Stimulated activated naive CD8-positive, alpha-beta T cell treated with anti-CD3 and anti-CD28 coated beads, Interleukin-15, amount 100 ng/mL, for 72 hours (primary cell): ENCODE measurements around the gene ABHD4.
"Not testable (repeated sequence)": the region's sequence is repeated elsewhere in the genome, so short reads cannot be mapped to it uniquely, and the experiment has no call there.

Experiments used
- ATAC-seq: fragments of 150-1000 bp; cut with Tn5 transposase; 2 replicates; pipeline ENCODE4 v1.10.0; 2021; ENCODE audit warnings: mild to moderate bottlenecking, moderate library complexity
- DNase-seq, 2 donors: peaks; one replicate each; pipeline ENCODE4 v3.0.0; 2021 to 2022
- H3K27ac Mint-ChIP-seq, 2 donors: one replicate each; pipeline ENCODE4 v1.8.0; 2022; ENCODE audit warnings: mild to moderate bottlenecking in 2 of 2, mixed read lengths in 2 of 2, moderate library complexity in 2 of 2
- H3K27me3 Mint-ChIP-seq: one replicate; pipeline ENCODE4 v1.8.0; 2022; ENCODE audit warnings: mixed read lengths
- H3K4me1 Mint-ChIP-seq: one replicate; pipeline ENCODE4 v1.8.0; 2022; ENCODE audit warnings: mild to moderate bottlenecking, mixed read lengths
- H3K4me3 Mint-ChIP-seq, 2 donors: one replicate each; pipeline ENCODE4 v1.8.0; 2022; ENCODE audit warnings: mild to moderate bottlenecking in 2 of 2, mixed read lengths in 2 of 2, moderate library complexity in 1 of 2
- H3K9me3 Mint-ChIP-seq, 2 donors: one replicate each; pipeline ENCODE4 v1.8.0; 2022; ENCODE audit warnings: mixed read lengths in 2 of 2

Gene ABHD4

DNA sequence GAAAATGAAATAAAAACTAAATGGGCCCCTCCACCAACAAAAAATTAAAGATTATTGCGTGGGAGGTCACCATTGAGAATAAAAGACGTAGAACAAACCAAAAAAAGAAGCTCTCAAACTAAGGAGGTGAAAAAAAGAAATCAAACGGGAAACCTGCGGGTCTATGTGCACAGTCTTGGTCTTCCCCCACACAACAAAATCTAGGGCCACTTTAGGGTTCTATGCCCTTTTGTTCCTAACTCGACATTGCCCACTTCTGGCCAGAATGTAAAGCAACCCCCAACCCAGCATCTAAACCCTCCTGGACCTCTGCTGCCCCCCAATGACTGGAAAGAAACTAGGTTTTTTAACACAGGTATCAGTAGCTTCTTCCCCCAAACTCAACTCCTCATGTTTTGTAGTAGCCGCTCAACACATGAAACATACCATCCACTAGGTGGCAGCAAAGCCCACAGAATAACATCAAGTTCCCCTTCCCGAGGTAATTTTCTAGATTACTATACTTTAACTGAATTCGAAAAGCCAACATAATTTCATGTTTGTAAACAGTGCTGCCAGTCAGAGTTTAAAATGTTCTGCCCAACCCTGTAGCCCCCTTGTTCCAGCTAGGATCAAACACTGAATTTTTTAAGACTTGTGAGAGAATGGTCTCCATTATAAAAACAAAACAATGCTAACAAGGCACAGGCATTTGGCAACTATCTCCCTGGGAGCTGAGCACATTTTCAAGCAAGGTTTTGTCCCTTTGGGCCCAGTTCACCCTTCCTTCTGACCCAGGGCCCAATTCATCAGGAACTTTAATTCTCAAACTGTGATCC is 27.8 kb upstream of the ABHD4 start:
- peaks cover 72% of the 10 kb centered on the region for H3K4me1 Mint-ChIP-seq
- H3K27ac Mint-ChIP-seq: peak overlapping the region; percentile 10 to 93
- H3K9me3 Mint-ChIP-seq: no peaks in the 10 kb centered on the region
- ATAC-seq (peak; percentile 90), DNase-seq (peak; percentile 90 to 93)
- no peaks in the 10 kb centered on the region for H3K27me3 Mint-ChIP-seq
- peak overlapping the region; percentile 86 to 92 for H3K4me3 Mint-ChIP-seq

DNA sequence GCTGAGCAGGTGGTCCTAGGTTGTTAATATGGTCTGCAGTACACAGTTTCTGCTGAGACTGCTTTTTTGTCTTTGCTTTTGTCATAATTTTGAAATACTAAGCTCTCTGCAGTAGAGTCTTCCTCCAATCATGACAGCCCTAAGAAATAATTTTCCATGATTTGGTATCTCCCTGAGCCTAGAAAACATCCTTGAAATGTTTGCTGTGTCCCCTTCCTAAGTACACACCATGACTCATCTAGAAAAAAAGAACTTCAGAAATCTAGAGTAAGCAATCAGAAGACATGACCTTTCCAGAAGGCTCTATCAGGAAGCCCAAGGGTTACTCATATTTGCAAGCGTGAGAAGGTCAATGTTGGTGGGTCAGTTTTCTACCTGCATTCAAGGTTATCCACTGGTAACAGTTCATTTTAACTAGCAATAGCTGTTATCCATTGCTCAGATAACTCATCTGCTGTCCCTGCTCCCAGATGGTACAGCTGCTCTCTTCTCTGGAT is 25.5 kb upstream of the ABHD4 start:
- DNase-seq (no peak), ATAC-seq (no peak)
- H3K27me3 Mint-ChIP-seq: no peaks in the 10 kb centered on the region
- H3K4me3 Mint-ChIP-seq: no peak overlapping the region
- peak overlapping the region in 1 of 2 donors; percentile 7 for H3K27ac Mint-ChIP-seq
- H3K9me3 Mint-ChIP-seq: no peaks in the 10 kb centered on the region
- H3K4me1 Mint-ChIP-seq: peaks cover 67% of the 10 kb centered on the region

DNA sequence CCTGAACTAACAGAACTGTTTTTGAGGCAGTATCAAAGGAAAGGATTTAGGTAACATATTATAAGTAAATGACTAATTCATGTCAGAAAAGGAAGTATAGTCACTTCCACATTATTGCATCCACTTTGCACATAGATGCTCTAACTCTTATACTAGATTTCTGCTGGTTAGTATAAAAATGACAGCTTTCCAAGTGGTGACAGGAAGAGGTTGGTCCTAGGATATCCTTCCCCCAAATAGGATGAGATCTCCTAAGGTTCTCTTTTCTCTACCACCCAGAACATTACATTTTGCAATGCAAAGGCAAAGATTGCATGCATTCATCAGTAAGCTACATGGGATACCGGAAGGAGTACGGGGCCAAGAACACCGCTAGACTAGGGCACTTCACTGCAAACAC is 24.3 kb upstream of the ABHD4 start:
- Mint-ChIP-seq H3K27me3 (no peaks in the 10 kb centered on the region), H3K27ac (peak overlapping the region in 1 of 2 donors; percentile 52), H3K4me3 (no peak overlapping the region), H3K4me1 (peaks cover 67% of the 10 kb centered on the region), H3K9me3 (no peaks in the 10 kb centered on the region)
- DNase-seq (no peak), ATAC-seq (no peak)

DNA sequence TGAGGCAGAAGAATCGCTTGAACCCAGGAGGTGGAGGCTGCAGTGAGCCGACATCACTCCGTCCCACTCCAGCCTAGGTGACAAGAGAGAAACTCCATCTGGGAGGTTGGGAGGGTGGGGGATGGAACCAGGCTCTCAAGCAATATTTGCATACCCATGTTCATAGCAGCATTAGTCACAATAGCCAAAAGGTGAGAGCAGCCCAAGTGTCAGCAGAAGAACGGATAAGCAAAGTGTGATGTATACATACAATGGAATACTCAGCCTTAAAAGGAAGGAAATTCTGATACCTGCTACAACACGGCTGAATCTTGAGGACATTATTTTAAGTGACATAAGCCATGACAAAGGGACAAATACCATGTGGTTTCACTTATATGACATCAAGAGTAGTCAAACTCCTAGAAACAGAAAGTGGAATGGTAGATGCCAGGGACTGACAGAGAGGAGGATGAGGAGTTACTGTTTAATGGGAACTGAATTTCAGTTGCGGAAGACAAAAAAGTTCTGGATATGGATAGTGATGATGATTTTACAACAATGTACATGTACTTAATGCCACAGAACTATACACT is 20.7 kb upstream of the ABHD4 start:
- no peak for ATAC-seq
- Mint-ChIP-seq H3K4me1 (peaks cover 80% of the 10 kb centered on the region), H3K4me3 (peak overlapping the region; percentile 23 to 54)

DNA sequence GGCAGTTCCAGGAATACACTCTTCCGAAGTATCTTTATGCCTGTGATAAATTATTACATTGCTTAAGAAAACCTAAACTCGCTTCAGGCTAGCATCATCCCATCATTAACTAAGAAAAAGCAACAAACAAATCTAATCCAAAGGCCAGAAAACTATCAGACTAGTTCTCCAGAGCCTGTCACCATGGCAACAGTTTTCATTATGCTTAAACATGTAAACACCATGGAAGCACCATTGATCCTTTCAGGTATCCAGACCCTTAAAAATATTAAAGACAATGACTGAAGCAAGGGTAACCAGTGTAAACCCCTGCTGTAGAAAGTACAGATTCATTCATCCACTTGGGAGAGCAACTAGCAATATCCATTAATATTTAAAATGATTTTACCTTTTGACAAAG is 18.9 kb upstream of the ABHD4 start:
- ATAC-seq (no peak), DNase-seq (no peak)
- peaks cover 84% of the 10 kb centered on the region for H3K4me1 Mint-ChIP-seq
- H3K27ac Mint-ChIP-seq: peak overlapping the region in 1 of 2 donors; percentile 57
- peak overlapping the region; percentile 21 to 30 for H3K4me3 Mint-ChIP-seq
- no peaks in the 10 kb centered on the region for H3K27me3 Mint-ChIP-seq
- H3K9me3 Mint-ChIP-seq: no peaks in the 10 kb centered on the region

More for the DNA sequence above, 20.7 kb upstream of the ABHD4 start:
- DNase-seq: no peak
- no peaks in the 10 kb centered on the region for H3K27me3 Mint-ChIP-seq
- peak overlapping the region in 1 of 2 donors; percentile 10 for H3K27ac Mint-ChIP-seq
- H3K9me3 Mint-ChIP-seq: no peaks in the 10 kb centered on the region

DNA sequence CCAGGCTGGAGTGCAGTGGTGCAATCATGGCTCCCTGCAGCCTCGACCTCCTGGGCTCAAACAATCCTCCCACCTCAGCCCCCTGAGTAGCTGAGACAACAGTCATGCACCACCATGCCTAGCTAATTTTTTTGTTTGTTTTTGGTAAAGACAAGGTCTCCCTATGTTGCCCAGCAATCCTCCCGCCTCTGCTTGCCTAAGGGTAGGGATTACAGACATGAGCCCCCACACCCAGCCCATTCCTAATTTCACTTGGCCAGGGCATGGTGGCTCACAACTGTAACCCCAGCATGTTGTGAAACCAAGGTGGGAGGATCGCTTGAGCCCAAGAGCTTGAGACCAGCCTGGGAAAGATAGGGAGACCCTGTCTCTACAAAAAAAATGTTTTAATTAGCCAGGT is 18.2 kb upstream of the ABHD4 start:
- no peak overlapping the region for H3K27ac Mint-ChIP-seq
- H3K4me3 Mint-ChIP-seq: peak overlapping the region in 1 of 2 donors; percentile 12
- no peaks in the 10 kb centered on the region for H3K27me3 Mint-ChIP-seq
- DNase-seq (no peak), ATAC-seq (no peak)
- no peaks in the 10 kb centered on the region for H3K9me3 Mint-ChIP-seq
- H3K4me1 Mint-ChIP-seq: peaks cover 84% of the 10 kb centered on the region

DNA sequence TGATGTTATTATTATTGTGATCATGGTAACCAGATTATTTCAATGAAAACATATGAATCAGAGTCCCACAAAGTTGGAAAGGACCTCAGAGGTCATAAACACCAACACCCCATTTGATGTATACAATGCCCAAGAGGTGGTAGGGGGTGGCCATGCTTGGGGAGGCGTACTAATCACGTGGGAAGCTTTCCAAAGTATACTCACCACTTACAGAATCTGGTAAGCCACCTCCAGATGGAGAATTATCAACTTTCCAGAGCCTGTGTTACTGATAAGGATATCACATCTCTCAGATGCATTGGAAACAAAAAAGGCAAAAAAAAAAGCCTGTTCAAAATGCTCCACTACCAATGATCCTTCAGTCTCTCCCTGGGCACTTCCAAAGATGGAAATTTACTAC is 17.5 kb upstream of the ABHD4 start:
- Mint-ChIP-seq H3K27me3 (no peaks in the 10 kb centered on the region), H3K4me3 (no peak overlapping the region), H3K4me1 (peaks cover 91% of the 10 kb centered on the region), H3K9me3 (no peaks in the 10 kb centered on the region), H3K27ac (peak overlapping the region in 1 of 2 donors; percentile 20)
- no peak for ATAC-seq
- no peak for DNase-seq

DNA sequence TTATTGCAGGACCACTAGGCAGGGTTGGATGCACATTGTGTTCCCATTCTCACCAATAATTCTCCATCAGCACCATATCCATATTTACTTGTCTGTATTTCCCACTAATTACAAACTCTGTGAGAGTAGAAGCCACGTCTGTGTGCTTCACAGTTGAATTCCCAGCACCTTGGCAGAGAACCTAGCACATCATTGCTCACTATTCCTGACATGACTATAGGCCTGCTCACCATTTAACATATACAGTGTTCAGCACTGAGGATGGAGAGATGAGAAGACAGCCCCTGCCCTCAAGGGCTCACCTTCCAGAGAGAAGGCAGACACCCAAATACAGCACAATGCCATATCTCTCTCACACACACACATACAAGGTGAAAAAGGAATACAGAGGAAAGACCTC is 14.1 kb upstream of the ABHD4 start:
- Mint-ChIP-seq H3K9me3 (no peaks in the 10 kb centered on the region), H3K4me1 (peaks cover 86% of the 10 kb centered on the region), H3K27me3 (no peaks in the 10 kb centered on the region), H3K27ac (peak overlapping the region in 1 of 2 donors; percentile 81), H3K4me3 (peak overlapping the region; percentile 26 to 29)
- DNase-seq: no peak
- peak; percentile 44 for ATAC-seq

DNA sequence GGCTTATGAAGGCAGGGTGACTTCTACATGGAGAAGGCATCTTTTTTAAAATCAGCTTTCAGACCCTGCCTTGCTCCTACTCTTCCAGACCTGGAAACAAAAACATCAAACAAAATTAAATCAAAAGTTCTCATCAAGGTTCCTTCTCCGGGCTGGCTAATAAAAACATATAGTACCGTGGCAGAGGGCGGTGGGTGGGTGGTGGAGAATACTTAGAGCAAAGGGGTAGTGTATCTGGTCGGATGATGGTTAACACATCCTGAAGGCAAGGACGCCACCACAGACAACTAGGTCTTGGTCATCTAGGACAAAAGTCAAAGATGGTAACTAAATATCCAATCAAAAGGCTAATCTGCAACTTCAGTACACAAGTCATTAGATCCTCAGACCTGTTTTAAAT is 10.9 kb upstream of the ABHD4 start:
- H3K27me3 Mint-ChIP-seq: no peaks in the 10 kb centered on the region
- H3K27ac Mint-ChIP-seq: peak overlapping the region in 1 of 2 donors; percentile 99
- H3K9me3 Mint-ChIP-seq: no peaks in the 10 kb centered on the region
- DNase-seq (no peak), ATAC-seq (no peak)
- peaks cover 84% of the 10 kb centered on the region for H3K4me1 Mint-ChIP-seq
- H3K4me3 Mint-ChIP-seq: peak overlapping the region; percentile 83 to 96

DNA sequence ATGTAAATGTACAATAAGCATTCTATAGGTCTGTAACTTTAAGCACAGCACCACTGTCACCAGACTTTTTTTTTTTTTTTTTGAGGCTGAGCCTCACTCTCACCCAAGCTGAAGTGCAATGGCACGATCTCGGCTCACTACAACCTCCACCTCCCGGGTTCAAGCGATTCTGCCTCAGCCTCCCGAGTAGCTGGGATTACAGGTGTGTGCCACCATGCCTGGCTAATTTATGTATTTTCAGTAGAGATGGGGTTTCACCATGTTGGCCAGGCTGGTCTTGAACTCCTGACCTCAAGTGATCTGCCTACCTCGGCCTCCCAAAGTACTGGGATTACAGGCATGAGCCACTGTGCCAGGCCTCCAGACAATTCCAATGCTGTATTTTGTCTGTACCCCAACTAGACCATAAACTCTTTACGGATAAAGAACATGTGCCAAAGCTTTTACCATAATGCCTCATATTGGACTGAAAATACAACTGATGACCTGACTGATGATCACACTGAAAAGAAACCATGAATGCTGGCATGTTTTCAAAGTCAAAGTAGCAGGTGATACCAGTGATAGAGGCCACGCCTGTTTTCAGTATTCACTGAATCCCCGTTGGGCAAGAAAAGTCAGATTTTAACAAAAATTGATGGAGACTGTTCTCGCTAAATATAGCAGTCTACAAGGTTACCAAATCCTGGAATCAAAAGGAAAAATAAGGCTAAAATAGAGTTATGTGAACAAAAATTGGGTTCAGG is 10.2 kb upstream of the ABHD4 start:
- peak overlapping the region; percentile 83 to 96 for H3K4me3 Mint-ChIP-seq
- H3K27me3 Mint-ChIP-seq, H3K9me3 Mint-ChIP-seq, ATAC-seq: not testable (repeated sequence)
- H3K4me1 Mint-ChIP-seq: peaks cover 84% of the 10 kb centered on the region
- peak in 1 of 2 donors; percentile 26 for DNase-seq
- H3K27ac Mint-ChIP-seq: peak overlapping the region; percentile 99

DNA sequence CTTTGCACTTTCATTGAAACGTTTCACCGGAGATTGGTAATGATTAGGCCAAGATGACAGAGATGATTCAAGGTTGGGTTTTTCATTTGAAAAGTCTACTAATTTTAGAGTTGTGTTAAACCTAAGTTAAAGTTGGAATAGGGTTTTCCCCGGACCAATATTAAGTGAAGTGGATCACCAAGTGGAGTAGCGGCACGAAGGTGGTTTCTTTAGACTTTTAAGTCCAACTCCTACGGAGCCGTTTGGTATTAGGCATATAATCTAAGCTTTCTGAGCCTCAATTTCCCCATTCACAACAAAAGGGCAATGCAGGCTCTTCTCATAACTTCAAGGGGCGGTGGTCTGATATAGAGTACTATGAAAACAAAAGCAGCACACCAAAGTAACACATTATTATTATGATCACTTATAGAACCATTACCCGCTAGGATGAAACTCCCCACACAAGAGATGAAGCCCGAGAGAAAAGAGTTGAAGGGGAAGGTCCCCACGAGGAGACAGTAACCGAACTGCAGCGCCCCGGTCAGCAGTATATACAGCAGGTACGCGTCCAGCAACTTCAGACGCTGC is 9.5 kb upstream of the ABHD4 start:
- no peak for DNase-seq
- Mint-ChIP-seq H3K27ac (peak overlapping the region; percentile 99), H3K4me1 (peaks cover 80% of the 10 kb centered on the region), H3K27me3 (no peaks in the 10 kb centered on the region), H3K9me3 (no peaks in the 10 kb centered on the region), H3K4me3 (peak overlapping the region; percentile 83 to 96)
- ATAC-seq: peak; percentile 3

DNA sequence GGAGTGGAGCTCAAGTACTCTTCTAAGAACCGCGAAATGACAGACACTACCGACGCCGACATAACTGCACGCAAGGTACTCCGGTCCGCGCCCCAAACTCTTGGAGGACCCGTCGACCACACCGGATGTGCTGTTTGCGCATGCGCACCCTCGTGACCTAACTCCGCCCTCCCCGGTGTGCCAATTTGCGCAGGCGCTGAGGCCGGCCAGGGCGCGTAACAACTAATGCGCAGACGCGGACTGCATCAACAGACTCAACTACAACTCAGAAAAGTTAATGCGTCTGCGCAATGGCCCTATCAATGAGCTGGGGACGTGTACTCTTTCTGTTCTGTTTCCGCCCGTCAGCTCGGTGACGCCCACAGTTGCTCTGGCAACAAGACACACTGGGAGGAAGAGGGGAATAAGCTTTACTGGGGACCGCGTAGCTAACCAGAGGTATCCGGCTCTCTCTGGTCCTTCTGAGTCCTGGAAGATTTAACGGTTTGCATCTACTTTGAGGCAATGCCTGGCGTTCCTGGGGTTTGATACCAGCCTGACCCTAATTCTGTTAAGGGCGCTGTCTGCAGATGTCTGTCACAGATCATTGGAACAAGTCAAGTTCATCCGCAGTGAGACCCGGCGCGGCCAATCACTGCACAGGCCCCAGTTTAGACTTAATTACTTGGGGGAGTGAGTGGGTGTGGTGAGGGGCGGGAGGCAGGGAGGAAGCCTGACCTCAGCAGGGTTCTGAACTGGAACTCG is 8.8 kb upstream of the ABHD4 start, which contains the start of gene DAD1:
Gene DAD1, minus strand, starts transcription at position 129 of the 744 bp plus-strand sequence. Its CDS starts 67 bp downstream, at position 62.
- no peaks in the 10 kb centered on the region for H3K9me3 Mint-ChIP-seq
- peak within 1 kb of the TSS; percentile 83 to 96 for H3K4me3 Mint-ChIP-seq
- peak within 1 kb of the TSS; percentile 99 for H3K27ac Mint-ChIP-seq
- peak; percentile 94 for ATAC-seq
- peak; percentile 100 for DNase-seq
- peaks cover 74% of the 10 kb centered on the region for H3K4me1 Mint-ChIP-seq
- H3K27me3 Mint-ChIP-seq: no peaks in the 10 kb centered on the region

DNA sequence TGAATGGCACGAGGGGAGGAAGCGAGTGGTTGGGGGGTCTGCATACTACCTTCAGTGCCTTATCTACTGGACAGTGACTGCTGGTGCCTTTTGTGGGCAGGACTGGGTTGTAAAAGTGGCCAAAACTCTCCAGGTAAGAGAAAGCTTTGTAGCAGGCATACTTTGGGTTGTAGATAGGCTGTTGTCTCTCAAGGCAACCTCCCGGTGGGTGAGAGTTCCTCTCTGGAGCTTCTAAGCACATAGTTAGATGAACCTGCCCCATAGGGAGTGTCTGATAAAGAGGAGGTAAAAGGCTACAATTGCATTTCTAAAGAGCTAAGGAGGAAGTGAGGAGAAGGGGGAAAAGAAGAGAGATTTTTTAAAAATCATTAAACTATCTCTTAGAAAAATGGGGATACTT is 4.9 kb upstream of the ABHD4 start:
- Mint-ChIP-seq H3K27me3 (no peaks in the 10 kb centered on the region), H3K4me1 (peaks cover 42% of the 10 kb centered on the region), H3K9me3 (no peaks in the 10 kb centered on the region), H3K4me3 (no peak overlapping the region), H3K27ac (no peak overlapping the region)
- ATAC-seq (no peak), DNase-seq (no peak)

DNA sequence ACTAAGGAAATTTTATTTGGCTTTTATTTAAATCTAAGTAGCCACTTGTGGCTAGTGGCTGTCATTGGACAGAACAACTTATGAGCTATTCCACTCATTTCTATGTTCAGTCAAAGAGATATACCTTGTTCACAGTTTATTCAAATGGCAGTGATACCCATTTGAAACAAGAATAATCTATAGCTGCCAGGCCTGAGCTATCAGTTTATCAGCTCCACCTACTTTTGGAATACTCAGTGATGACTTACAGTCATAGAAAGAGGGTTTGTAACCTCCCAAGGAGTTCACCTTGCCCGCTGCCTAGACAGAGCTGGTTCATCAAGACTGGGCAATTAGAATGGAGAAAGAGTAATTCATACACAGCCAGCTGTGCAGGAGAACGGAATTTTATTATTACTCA is 4.5 kb upstream of the ABHD4 start:
- Mint-ChIP-seq H3K4me3 (no peak overlapping the region), H3K9me3 (no peaks in the 10 kb centered on the region), H3K27me3 (no peaks in the 10 kb centered on the region), H3K27ac (no peak overlapping the region), H3K4me1 (peaks cover 41% of the 10 kb centered on the region)
- DNase-seq (no peak), ATAC-seq (no peak)
